Liver (tissue), 9 donors: ENCODE data around the gene FRMD4A. TPM values are rescaled to one million over a fixed set of nuclear protein-coding genes. Genes with fewer than 3 reads are reported as not detected.
A peak's percentile ranks its signal among the peaks of the same experiment; 100 is the strongest.

Experiments used
- DNase-seq: peaks from one replicate; pipeline ENCODE4 v3.0.0-alpha.2; 2017; ENCODE audit warnings: low spot score
- H3K27ac ChIP-seq, 2 donors: one replicate each; pipeline ENCODE4 v1.7.0; 2013; ENCODE audit warnings: inconsistent platforms in 2 of 2, low read length in 2 of 2, control low read depth in 1 of 2, low read depth in 1 of 2, mild to moderate bottlenecking in 1 of 2
- H3K27me3 ChIP-seq, 4 donors: one replicate each; pipeline versions ENCODE4 v1.6.1 to v1.7.0; 2013; ENCODE audit warnings: low read length in 3 of 4, inconsistent platforms in 1 of 4, mild to moderate bottlenecking in 1 of 4, moderate library complexity in 1 of 4; ENCODE audit not compliant: control insufficient read depth in 4 of 4, insufficient read depth in 4 of 4
- H3K36me3 ChIP-seq, 4 donors: one replicate each; pipeline versions ENCODE4 v1.6.1 to v1.7.0; 2013; ENCODE audit warnings: low read length in 3 of 4, mild to moderate bottlenecking in 3 of 4, low read depth in 1 of 4, moderate library complexity in 1 of 4; ENCODE audit not compliant: control insufficient read depth in 4 of 4, insufficient read depth in 3 of 4
- H3K4me1 ChIP-seq, 4 donors: one replicate each; pipeline versions ENCODE4 v1.6.1 to v1.7.0; 2013; ENCODE audit warnings: low read length in 3 of 4, mild to moderate bottlenecking in 3 of 4, moderate library complexity in 1 of 4; ENCODE audit not compliant: control insufficient read depth in 4 of 4, insufficient read depth in 4 of 4
- H3K4me3 ChIP-seq, 3 donors: one replicate each; pipeline versions ENCODE4 v1.6.1 to v1.7.0; 2013; ENCODE audit warnings: low read length in 3 of 3, control low read depth in 1 of 3, low read depth in 1 of 3, mild to moderate bottlenecking in 1 of 3
- H3K9ac ChIP-seq, 2 donors: one replicate each; pipeline ENCODE4 v1.7.0; 2013; ENCODE audit warnings: low read length in 2 of 2, mild to moderate bottlenecking in 2 of 2, moderate library complexity in 2 of 2, control low read depth in 1 of 2, low read depth in 1 of 2
- H3K9me3 ChIP-seq, 4 donors: one replicate each; pipeline versions ENCODE4 v1.6.1 to v1.7.0; 2013; ENCODE audit warnings: low read length in 3 of 4; ENCODE audit not compliant: control insufficient read depth in 4 of 4
- EGR1 ChIP-seq, 2 donors: IDR thresholded peaks; 2 replicates each; pipeline ENCODE4 v1.6.1; 2016 to 2018; ENCODE audit warnings: antibody characterized with exemption in 2 of 2, low read depth in 2 of 2
- FOXA1 ChIP-seq: IDR thresholded peaks from 2 replicates; pipeline ENCODE4 v1.6.1; 2016; ENCODE audit warnings: antibody characterized with exemption
- FOXA2 ChIP-seq: IDR thresholded peaks from 2 replicates; pipeline ENCODE4 v1.6.1; 2016; ENCODE audit warnings: antibody characterized with exemption
- GABPA ChIP-seq, 2 donors: IDR thresholded peaks in 1 of 2; conservative IDR thresholded peaks in 1 of 2; 2 replicates each; pipeline ENCODE4 v1.6.1; 2016; ENCODE audit warnings: antibody characterized with exemption in 2 of 2, mild to moderate bottlenecking in 1 of 2, moderate library complexity in 1 of 2
- HNF4G ChIP-seq: IDR thresholded peaks from 2 replicates; pipeline ENCODE4 v1.6.1; 2016; ENCODE audit warnings: antibody characterized with exemption
- JUND ChIP-seq, 2 donors: IDR thresholded peaks; 2 replicates each; pipeline ENCODE4 v1.6.1; 2016; ENCODE audit warnings: antibody characterized with exemption in 2 of 2
- NR2F2 ChIP-seq: IDR thresholded peaks from 2 replicates; pipeline ENCODE4 v1.6.1; 2016; ENCODE audit warnings: antibody characterized with exemption
- RXRA ChIP-seq, 2 donors: IDR thresholded peaks; 2 replicates each; pipeline ENCODE4 v1.6.1; 2017 to 2018; ENCODE audit warnings: antibody characterized with exemption in 2 of 2, mild to moderate bottlenecking in 1 of 2
- SP1 ChIP-seq: IDR thresholded peaks from 2 replicates; pipeline ENCODE4 v1.6.1; 2018; ENCODE audit warnings: antibody characterized with exemption, mild to moderate bottlenecking
- TAF1 ChIP-seq: conservative IDR thresholded peaks from 2 replicates; pipeline ENCODE4 v1.6.1; 2016; ENCODE audit warnings: antibody characterized with exemption, mild to moderate bottlenecking
- YY1 ChIP-seq: IDR thresholded peaks from 2 replicates; pipeline ENCODE4 v1.6.1; 2016; ENCODE audit warnings: antibody characterized with exemption, mild to moderate bottlenecking
- WGBS: extraction: QIAGEN DNeasy Blood & Tissue Kit; methylation state at CpG from one replicate; pipeline ENCODE4 v1.1.7; 2013; 5-methylcytosine and 5-hydroxymethylcytosine counted together
- polyA plus RNA-seq, 2 donors: library from polyadenylated mRNA; stranded (reverse) in 1 of 2; unstranded in 1 of 2; fragments of 200-250 nt in 1 of 2; fragments of >200 nt in 1 of 2; fragmentation: Nextera tagmentation in 1 of 2; extraction: Ambion mirVana in 1 of 2; gene quantifications; one replicate each; pipeline versions ENCODE4 v1.2.1 to v1.2.3, GENCODE V29; 2013 to 2015
- total RNA-seq, 2 donors: library from RNA; depleted of rRNA; stranded (reverse); fragments of >200 nt; gene quantifications; one replicate each; pipeline ENCODE4 v1.2.3, GENCODE V29; 2014
- TF ChIP-seq, protein P1 (sequence below): fragments of 150-350 bp; IDR thresholded peaks from 2 replicates; pipeline ENCODE4 v1.5.1; 2017; ENCODE audit warnings: improper control_type of control experiment, low read depth, low read length; ENCODE audit not compliant: missing input control
- TF ChIP-seq, protein P2 (sequence below): IDR thresholded peaks from 2 replicates; pipeline ENCODE4 v1.6.1; 2016; ENCODE audit warnings: antibody characterized with exemption
- TF ChIP-seq, protein P3 (sequence below): IDR thresholded peaks from 2 replicates; pipeline ENCODE4 v1.6.1; 2016; ENCODE audit warnings: antibody characterized with exemption
- TF ChIP-seq, protein P4 (sequence below): IDR thresholded peaks from 2 replicates; pipeline ENCODE4 v1.6.1; 2016; ENCODE audit warnings: antibody characterized with exemption, mild to moderate bottlenecking
- donor health status: healthy.
- donor health status: healthy.
- donor health status: healthy.
- donor health status: healthy.
- donor health status: healthy.

FRMD4A gene
- total and polyA plus RNA-seq, 4 donors = 8.2 to 34.3 (median 13.1) TPM

DNA sequence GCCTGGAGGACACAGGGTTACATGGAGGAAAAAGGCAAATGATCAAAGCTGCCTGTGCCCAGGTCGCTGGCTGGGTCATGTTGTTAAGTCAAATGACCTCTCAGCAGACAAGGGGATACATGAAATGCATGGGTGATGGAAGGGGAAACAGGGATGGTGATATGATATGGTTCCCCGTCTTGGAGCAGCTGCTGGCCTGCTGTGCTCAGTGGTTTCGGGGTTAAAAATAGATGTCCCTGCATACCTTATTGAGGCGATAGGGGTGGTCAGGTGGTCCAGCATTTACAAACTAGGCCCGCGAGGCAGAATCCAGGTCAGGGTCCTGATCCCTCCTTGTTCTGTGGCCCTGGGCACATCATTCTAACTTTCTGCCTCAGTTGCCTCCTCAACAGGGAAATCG is 586.8 kb downstream of the FRMD4A start:
- DNase-seq = no peak

DNA sequence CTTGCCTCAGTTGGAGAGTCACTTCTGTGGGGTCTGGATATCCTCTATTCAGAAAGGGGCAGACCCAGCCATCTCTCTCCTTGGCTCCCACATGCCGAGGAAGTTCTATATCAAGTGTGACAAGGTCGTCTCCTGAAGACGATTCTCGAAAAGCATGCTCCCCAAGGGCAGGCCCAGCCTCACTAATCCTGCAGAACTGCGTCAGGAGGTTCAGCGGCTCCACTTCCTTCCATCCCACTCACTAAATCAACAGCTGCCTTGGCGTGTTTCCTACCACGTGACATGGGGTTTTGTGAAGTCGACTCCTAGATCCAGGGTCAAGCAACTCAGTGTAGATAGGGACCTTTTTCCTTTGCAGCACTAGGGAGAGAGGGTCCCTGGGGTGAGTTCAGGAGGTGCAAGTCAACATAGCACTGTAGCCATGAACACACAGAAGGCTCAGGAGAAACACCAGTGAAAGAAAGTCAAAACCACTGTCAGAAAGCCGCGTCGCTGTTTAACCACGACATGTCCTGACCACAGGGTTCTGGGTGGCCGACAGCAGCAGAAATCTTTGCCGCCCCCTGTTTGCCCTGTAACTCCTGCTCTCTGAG is 587.5 kb downstream of the FRMD4A start:
- no peaks in the 10 kb centered on the region for H3K27me3 ChIP-seq
- no peak for DNase-seq
- 72% methylated on average over 15 of the region's 15 CpGs for WGBS
- TF ChIP-seq FOXA2 (no peak), SP1 (no peak), GABPA (IDR thresholded peaks at IDR 0.05 in 1 of 2, conservative IDR thresholded peaks at IDR 0.05 in 1 of 2) (no peak), RXRA (IDR thresholded peaks at IDR 0.05) (peak in 1 of 2 donors; percentile 6), EGR1 (IDR thresholded peaks at IDR 0.05; ENCODE audit: low read depth in 2 of 2) (no peak), NR2F2 (peak; percentile 29), HNF4G (no peak)
- TF ChIP-seq, protein P1, sequence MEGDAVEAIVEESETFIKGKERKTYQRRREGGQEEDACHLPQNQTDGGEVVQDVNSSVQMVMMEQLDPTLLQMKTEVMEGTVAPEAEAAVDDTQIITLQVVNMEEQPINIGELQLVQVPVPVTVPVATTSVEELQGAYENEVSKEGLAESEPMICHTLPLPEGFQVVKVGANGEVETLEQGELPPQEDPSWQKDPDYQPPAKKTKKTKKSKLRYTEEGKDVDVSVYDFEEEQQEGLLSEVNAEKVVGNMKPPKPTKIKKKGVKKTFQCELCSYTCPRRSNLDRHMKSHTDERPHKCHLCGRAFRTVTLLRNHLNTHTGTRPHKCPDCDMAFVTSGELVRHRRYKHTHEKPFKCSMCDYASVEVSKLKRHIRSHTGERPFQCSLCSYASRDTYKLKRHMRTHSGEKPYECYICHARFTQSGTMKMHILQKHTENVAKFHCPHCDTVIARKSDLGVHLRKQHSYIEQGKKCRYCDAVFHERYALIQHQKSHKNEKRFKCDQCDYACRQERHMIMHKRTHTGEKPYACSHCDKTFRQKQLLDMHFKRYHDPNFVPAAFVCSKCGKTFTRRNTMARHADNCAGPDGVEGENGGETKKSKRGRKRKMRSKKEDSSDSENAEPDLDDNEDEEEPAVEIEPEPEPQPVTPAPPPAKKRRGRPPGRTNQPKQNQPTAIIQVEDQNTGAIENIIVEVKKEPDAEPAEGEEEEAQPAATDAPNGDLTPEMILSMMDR = no peak
- TF ChIP-seq, protein P2, sequence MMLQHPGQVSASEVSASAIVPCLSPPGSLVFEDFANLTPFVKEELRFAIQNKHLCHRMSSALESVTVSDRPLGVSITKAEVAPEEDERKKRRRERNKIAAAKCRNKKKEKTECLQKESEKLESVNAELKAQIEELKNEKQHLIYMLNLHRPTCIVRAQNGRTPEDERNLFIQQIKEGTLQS = no peak
- TF ChIP-seq, protein P3, sequence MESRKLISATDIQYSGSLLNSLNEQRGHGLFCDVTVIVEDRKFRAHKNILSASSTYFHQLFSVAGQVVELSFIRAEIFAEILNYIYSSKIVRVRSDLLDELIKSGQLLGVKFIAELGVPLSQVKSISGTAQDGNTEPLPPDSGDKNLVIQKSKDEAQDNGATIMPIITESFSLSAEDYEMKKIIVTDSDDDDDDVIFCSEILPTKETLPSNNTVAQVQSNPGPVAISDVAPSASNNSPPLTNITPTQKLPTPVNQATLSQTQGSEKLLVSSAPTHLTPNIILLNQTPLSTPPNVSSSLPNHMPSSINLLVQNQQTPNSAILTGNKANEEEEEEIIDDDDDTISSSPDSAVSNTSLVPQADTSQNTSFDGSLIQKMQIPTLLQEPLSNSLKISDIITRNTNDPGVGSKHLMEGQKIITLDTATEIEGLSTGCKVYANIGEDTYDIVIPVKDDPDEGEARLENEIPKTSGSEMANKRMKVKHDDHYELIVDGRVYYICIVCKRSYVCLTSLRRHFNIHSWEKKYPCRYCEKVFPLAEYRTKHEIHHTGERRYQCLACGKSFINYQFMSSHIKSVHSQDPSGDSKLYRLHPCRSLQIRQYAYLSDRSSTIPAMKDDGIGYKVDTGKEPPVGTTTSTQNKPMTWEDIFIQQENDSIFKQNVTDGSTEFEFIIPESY = no peak
- no peak overlapping the region for H3K4me3 ChIP-seq
- no peak overlapping the region for H3K27ac ChIP-seq
- no peak overlapping the region for H3K9ac ChIP-seq
- H3K4me1 ChIP-seq = no peaks in the 10 kb centered on the region
- no peaks in the 10 kb centered on the region for H3K9me3 ChIP-seq
- H3K36me3 ChIP-seq = peaks cover 0 to 6% (median 0%) of the 10 kb centered on the region in 4 donors

More for the DNA sequence above, 586.8 kb downstream of the FRMD4A start:
- no peaks in the 10 kb centered on the region for H3K4me1 ChIP-seq
- no peak overlapping the region for H3K4me3 ChIP-seq
- peaks cover 0 to 6% (median 0%) of the 10 kb centered on the region in 4 donors for H3K36me3 ChIP-seq
- 86% methylated on average over 7 of the region's 7 CpGs for WGBS
- TF ChIP-seq, protein P4, sequence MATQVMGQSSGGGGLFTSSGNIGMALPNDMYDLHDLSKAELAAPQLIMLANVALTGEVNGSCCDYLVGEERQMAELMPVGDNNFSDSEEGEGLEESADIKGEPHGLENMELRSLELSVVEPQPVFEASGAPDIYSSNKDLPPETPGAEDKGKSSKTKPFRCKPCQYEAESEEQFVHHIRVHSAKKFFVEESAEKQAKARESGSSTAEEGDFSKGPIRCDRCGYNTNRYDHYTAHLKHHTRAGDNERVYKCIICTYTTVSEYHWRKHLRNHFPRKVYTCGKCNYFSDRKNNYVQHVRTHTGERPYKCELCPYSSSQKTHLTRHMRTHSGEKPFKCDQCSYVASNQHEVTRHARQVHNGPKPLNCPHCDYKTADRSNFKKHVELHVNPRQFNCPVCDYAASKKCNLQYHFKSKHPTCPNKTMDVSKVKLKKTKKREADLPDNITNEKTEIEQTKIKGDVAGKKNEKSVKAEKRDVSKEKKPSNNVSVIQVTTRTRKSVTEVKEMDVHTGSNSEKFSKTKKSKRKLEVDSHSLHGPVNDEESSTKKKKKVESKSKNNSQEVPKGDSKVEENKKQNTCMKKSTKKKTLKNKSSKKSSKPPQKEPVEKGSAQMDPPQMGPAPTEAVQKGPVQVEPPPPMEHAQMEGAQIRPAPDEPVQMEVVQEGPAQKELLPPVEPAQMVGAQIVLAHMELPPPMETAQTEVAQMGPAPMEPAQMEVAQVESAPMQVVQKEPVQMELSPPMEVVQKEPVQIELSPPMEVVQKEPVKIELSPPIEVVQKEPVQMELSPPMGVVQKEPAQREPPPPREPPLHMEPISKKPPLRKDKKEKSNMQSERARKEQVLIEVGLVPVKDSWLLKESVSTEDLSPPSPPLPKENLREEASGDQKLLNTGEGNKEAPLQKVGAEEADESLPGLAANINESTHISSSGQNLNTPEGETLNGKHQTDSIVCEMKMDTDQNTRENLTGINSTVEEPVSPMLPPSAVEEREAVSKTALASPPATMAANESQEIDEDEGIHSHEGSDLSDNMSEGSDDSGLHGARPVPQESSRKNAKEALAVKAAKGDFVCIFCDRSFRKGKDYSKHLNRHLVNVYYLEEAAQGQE = no peak
- TF ChIP-seq YY1 (no peak), GABPA (IDR thresholded peaks at IDR 0.05 in 1 of 2, conservative IDR thresholded peaks at IDR 0.05 in 1 of 2) (no peak), TAF1 (no peak), NR2F2 (no peak), FOXA1 (no peak), HNF4G (no peak), SP1 (no peak), EGR1 (IDR thresholded peaks at IDR 0.05; ENCODE audit: low read depth in 2 of 2) (no peak), JUND (IDR thresholded peaks at IDR 0.05) (no peak), FOXA2 (no peak), RXRA (IDR thresholded peaks at IDR 0.05) (no peak)
- TF ChIP-seq, protein P1 = no peak
- TF ChIP-seq, protein P2 = no peak
- no peaks in the 10 kb centered on the region for H3K9me3 ChIP-seq
- H3K9ac ChIP-seq = no peak overlapping the region
- H3K27ac ChIP-seq = no peak overlapping the region
- H3K27me3 ChIP-seq = no peaks in the 10 kb centered on the region
